Dermis blood vessel endothelial cell (primary cell): ENCODE data around the gene MMP7. TPM values are rescaled to one million over a fixed set of nuclear protein-coding genes. Genes with fewer than 3 reads are reported as not detected.
"Not testable (repeated sequence)": the region's sequence is repeated elsewhere in the genome, so short reads cannot be mapped to it uniquely, and the experiment has no call there.

Experiments used
- DNase-seq: peaks from one replicate; pipeline ENCODE4 v3.0.0; 2010
- total RNA-seq: library from RNA; depleted of rRNA; stranded (reverse); fragments of >200 nt; gene quantifications from 2 replicates; pipeline ENCODE4 v1.2.3, GENCODE V29; 2014

The MMP7 gene
- total RNA-seq, 1 donor from 2014 or later = 9.2 TPM

DNA sequence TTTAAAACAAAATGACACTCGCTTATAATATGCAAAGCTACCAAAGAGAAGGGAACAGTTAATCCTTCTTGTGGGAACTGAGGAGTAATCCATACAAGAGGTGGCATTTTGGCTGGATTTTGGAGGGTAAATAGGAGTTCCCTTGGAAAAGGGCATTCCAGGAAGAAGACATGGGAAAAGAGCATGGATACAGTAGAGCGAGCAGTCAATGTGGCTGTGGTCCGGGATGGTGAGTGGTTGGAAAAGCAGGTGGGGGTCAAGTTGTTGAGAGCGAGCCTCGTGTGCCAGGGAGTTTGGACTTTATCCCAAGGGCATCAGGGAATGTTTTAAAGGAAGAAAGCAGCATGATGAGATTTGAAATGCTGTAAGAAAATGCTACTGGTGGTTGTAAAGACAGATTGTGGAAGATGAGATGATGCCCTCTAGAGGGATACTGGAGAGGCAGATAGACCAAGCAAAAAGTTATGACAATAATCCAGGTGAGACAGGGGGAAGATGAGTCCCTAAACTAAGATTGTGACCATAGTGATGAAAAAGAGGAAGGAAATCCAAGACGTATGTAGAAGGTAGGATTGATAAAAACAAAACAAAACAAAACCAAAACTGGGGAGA lies 3.8 kb upstream of the MMP7 start:
- no peak for DNase-seq

DNA sequence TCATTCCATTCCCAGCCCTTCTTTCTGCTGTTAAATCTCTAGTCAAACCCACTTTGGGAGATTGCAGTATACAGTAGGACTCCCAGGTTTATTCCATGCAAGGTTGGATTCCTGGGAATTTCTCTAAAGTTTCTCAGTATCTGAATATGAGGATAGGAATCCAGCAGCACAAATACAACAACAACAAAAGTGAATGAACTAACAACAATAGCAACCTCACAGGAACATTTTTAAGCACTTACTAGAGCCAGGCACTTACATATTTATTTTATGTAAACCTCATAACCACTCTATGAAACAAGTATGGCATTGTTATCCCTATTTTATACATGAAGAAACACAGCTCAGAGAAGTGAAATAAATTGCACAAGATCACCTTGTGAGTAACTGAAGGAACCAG lies 1.9 kb downstream of the MMP7 start:
- no peak for DNase-seq

DNA sequence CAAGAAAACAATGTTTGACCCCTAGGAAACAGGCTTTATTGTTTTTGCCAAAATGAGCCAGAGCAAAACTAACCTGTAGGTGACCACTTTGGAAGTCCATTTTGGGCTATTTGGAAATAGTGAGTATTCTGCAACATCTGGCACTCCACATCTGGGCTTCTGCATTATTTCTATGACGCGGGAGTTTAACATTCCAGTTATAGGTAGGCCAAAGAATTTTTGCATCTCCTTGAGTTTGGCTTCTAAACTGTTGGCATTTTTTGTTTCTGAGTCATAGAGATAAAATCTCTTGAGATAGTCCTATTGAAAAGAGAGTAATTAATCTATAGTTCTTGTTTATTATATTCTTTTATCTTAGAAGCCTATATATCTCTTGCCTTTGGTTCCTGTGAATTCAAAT lies 2.9 kb downstream of the MMP7 start:
- DNase-seq = no peak

DNA sequence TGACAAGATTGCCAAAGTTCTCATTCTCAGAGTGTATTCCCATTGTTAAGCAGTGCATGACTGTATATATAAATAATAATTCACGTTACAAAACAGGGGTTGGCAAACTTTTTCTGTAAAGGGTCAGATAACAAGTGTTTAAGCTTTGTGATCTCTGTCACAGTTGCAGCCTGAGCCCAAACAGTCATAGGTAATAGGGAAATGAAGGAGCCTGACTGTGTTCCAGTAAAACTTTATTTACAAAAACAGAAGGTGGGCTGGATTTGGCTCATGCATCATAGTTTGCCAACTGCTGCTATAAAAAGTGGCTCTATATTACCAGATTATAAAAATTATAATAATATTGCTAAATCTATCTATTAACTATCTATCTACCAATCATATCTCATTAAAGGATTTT lies 3.5 kb downstream of the MMP7 start:
- DNase-seq = no peak

GRCh38 chr11:102523887-102524286 lies 6.7 kb downstream of the MMP7 start:
- no peak for DNase-seq

DNA sequence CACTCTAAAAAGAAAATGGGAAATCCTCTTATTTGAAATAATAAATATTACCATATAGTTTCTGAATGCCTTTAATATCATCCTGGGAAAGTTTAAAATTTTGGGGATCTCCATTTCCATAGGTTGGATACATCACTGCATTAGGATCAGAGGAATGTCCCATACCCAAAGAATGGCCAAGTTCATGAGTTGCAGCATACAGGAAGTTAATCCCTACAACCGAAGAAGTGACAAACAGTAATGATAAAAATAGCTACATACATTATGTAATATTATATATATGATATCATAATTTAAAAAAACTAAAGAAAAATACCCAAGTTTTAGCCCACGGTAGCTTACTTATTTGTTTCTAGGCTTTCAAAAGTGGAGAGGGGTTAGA lies 7.4 kb downstream of the MMP7 start:
- no peak for DNase-seq

GRCh38 chr11:102522312-102523188 lies 8.0 kb downstream of the MMP7 start:
- DNase-seq = no peak

- no peak for DNase-seq
Observed at GRCh38 chr11:102521121-102521520, 9.4 kb downstream of the MMP7 start.

GRCh38 chr11:102520514-102520913 lies 10.0 kb downstream of the MMP7 start:
- no peak for DNase-seq

- no peak for DNase-seq
Observed at GRCh38 chr11:102518296-102519094, 12.1 kb downstream of the MMP7 start.

- DNase-seq = no peak
Observed at GRCh38 chr11:102517670-102518069, 12.9 kb downstream of the MMP7 start.

- no peak for DNase-seq
Observed at GRCh38 chr11:102516179-102516578, 14.4 kb downstream of the MMP7 start.

GRCh38 chr11:102513869-102514268 lies 16.7 kb downstream of the MMP7 start:
- no peak for DNase-seq

DNA sequence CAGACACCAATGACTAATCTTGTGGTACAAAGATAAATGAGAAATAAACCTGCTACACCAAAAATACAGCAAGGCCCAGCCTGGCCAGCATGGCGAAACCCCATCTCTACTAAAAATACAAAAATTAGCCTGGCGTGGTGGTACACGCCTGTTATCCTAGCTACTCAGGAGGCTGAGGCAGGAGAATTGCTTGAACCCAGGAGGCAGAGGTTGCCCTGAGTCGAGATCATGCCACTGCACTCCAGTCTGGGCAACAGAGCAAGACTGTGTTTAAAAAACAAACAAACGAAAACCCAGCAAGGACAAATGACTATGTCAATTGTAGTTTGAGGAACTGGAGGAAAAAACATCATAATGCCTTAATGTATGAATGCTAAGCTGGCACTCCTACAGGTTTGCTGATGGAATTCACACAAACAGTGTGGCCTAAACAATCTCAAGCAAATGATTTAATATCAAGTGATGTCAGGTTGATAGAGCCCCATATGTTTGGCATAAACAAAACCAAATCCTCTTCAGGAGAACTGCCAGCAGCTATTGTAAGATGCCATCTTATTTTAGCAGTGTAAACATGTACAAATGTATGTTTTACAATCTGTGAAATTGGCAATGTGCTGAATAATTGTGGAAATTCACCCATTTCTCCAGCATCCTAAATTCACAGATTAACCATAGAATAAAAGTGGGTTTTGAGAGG lies 20.0 kb downstream of the MMP7 start:
- DNase-seq = no peak

- DNase-seq = not testable (repeated sequence)
Observed at GRCh38 chr11:102502831-102503230, 27.7 kb downstream of the MMP7 start.

DNA sequence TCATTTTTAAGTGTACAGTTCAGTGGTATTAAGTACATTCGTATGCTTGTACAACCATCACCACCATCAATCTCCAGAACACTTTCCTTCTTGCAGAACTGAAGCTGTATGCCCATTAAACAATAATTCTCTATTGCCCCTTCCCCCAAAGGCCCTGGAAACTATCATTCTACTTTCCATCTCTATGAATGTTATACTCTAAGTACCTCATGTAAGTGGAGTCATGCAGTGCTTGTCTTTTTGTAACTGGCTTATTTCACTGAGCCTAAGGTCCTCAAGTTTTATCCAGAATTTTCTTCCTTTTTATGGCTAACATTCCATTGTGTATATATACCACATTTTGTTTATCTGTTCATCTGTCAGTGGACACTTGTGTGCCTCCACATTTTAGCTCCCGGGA lies 29.7 kb downstream of the MMP7 start:
- DNase-seq = no peak

DNA sequence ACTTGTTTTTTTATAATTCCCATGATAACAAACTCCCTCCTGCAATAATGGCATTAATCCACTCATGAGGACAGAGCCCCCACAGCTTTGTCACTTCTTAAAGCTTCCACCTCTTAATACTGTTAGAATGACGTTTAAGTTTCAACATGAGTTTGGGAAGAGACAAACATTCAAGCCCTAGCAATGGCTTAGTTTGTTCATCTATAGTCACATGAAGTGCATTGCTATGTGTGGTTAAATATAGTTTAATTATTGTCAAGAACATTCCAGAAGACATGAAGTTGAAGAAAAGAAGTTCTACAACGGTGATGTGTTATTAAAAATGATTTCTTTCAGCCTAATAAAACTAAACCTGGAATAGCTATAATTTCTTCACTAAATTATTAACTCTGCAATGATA lies 30.6 kb downstream of the MMP7 start:
- no peak for DNase-seq

DNA sequence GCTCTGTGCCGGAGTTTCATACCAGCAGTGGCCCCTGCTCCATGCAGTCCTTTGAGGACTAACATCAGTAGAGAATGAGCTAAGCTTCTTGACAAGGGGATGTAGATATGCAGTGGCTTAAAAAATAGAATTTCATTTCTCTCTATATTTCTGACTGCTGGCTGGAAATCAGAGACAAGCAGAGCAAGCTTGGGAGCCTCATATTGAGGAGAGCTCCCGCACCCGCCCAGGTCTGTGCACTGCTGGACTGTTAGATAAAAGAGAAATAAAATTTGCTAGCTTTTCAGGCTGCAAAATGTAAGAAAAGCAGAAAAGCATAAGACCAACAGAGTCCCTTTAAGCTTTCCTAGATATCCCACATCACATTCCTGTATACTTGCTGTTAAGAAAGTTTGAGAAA lies 31.4 kb downstream of the MMP7 start:
- DNase-seq = no peak

DNA sequence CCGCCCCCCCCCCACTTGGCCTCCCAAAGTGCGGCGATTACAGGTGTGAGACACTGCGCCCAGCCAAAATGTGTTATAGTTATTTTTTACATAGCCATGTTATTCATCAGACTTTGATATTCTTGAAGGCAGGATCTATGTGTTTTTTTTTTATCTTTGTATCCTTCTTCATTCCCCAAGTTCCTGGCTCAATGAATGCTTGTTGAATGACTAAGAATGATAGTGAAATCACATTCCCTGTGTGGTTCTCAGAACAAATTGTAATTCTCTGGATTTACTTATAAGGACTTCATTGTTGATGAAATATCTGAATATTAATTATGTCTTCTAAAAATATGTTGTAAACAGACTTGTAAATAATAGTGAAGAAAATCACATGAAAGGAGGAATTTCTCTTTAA lies 33.5 kb downstream of the MMP7 start:
- DNase-seq = no peak

GRCh38 chr11:102495161-102496042 lies 35.1 kb downstream of the MMP7 start:
- DNase-seq = peak; percentile 93

- peak; percentile 89 for DNase-seq
Observed at GRCh38 chr11:102494216-102494615, 36.3 kb downstream of the MMP7 start.

- DNase-seq = no peak
Observed at GRCh38 chr11:102493524-102493923, 37.0 kb downstream of the MMP7 start.
